Hypothalamus (tissue), 51 donors: ENCODE data around the gene CPPED1.
"Not testable (repeated sequence)": the region's sequence is repeated elsewhere in the genome, so short reads cannot be mapped to it uniquely, and the experiment has no call there.

Experiments
- DNase-seq, 51 donors: peaks; one replicate each; lab custom pipeline; 2025; lab: John Stamatoyannopoulos, UW

Gene CPPED1

GRCh38 chr16:12771341-12771798 lies 32.3 kb downstream of the CPPED1 start:
- DNase-seq = peak in 11 of 51 donors; percentile 13 to 66 (median 24)

- DNase-seq = peak in 1 of 51 donors; percentile 19
Measured at GRCh38 chr16:12769525-12769924, 34.2 kb downstream of the CPPED1 start.

GRCh38 chr16:12767897-12768296 lies 35.8 kb downstream of the CPPED1 start:
- no peak for DNase-seq

GRCh38 chr16:12766853-12767252 lies 36.8 kb downstream of the CPPED1 start:
- DNase-seq = no peak

GRCh38 chr16:12766208-12766607 lies 37.5 kb downstream of the CPPED1 start:
- not testable (repeated sequence) for DNase-seq

GRCh38 chr16:12764813-12765488 lies 38.7 kb downstream of the CPPED1 start:
- DNase-seq = no peak

- no peak for DNase-seq
Measured at GRCh38 chr16:12763517-12763916, 40.2 kb downstream of the CPPED1 start.

GRCh38 chr16:12760819-12761611 lies 42.7 kb downstream of the CPPED1 start:
- no peak for DNase-seq

- peak in 3 of 51 donors; percentile 5 to 17 (median 14) for DNase-seq
Measured at GRCh38 chr16:12758670-12759558, 44.8 kb downstream of the CPPED1 start.

GRCh38 chr16:12758031-12758669 lies 45.5 kb downstream of the CPPED1 start:
- peak in 10 of 51 donors; percentile 1 to 28 (median 14) for DNase-seq

GRCh38 chr16:12757546-12757945 lies 46.1 kb downstream of the CPPED1 start:
- no peak for DNase-seq

GRCh38 chr16:12754824-12755543 lies 48.7 kb downstream of the CPPED1 start:
- DNase-seq = no peak

GRCh38 chr16:12753203-12754023 lies 50.3 kb downstream of the CPPED1 start:
- DNase-seq = no peak

- no peak for DNase-seq
Measured at GRCh38 chr16:12752159-12752558, 51.5 kb downstream of the CPPED1 start.

- no peak for DNase-seq
Measured at GRCh38 chr16:12750554-12750918, 53.2 kb downstream of the CPPED1 start.

- DNase-seq = peak in 1 of 51 donors; percentile 12
Measured at GRCh38 chr16:12749076-12749475, 54.6 kb downstream of the CPPED1 start.

GRCh38 chr16:12747827-12748226 lies 55.9 kb downstream of the CPPED1 start:
- DNase-seq = no peak

- no peak for DNase-seq
Measured at GRCh38 chr16:12747261-12747660, 56.4 kb downstream of the CPPED1 start.

GRCh38 chr16:12744860-12745259 lies 58.8 kb downstream of the CPPED1 start:
- no peak for DNase-seq
